Neutrophil (primary cell): ENCODE measurements around the gene GRIK3.

ENCODE experiments used
- H3K27ac ChIP-seq: fragments of 200-600 bp; sonication (generic); 2 replicates; pipeline ENCODE4 v1.5.1; 2016; ENCODE audit warnings: mild to moderate bottlenecking, moderate library complexity
- H3K27me3 ChIP-seq: fragments of 200-600 bp; sonication (generic); 2 replicates; pipeline ENCODE4 v1.6.0; 2016; ENCODE audit warnings: mild to moderate bottlenecking
- H3K36me3 ChIP-seq: fragments of 200-600 bp; sonication (generic); 2 replicates; pipeline ENCODE4 v1.5.1; 2017
- H3K4me1 ChIP-seq, 2 experiments: fragments of 200-600 bp in 1 of 2; sonication (generic) in 1 of 2; 1 replicate in 1 of 2; 2 replicates in 1 of 2; pipeline versions ENCODE4 v1.5.1 to v1.6.1; 2013 to 2016; ENCODE audit warnings: low read depth in 1 of 2, low read length in 1 of 2, mild to moderate bottlenecking in 1 of 2, moderate library complexity in 1 of 2; ENCODE audit not compliant: control insufficient read depth in 1 of 2, insufficient read depth in 1 of 2
- H3K4me3 ChIP-seq, 2 experiments: fragments of 200-600 bp in 1 of 2; sonication (generic) in 1 of 2; 1 replicate in 1 of 2; 2 replicates in 1 of 2; pipeline ENCODE4 v1.5.1; 2013 to 2016; ENCODE audit warnings: low read depth in 1 of 2, low read length in 1 of 2, mild to moderate bottlenecking in 1 of 2, moderate library complexity in 1 of 2
- H3K9me3 ChIP-seq: fragments of 200-600 bp; sonication (generic); 2 replicates; pipeline ENCODE4 v1.5.1; 2016
- TF ChIP-seq, protein P1 (sequence below): fragments of 200-600 bp; sonication (generic); IDR thresholded peaks from 2 replicates; pipeline ENCODE4 v1.5.1; 2016; ENCODE audit warnings: antibody characterized with exemption

Gene GRIK3

DNA sequence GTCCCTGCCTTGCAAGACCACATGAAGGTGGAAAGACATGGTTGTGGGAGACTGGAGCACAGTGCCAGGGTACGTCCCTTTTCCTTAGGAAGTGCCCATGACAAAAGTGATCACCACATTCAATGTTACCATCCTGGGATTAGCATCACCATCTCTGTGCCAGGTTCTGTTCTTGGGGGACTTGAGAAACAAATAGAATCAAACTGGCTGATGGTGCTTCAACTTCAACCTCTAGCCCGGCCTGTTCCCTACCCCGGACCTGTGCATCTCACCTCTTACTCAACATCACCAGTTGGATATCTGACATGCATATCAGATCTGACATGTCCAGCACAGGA, 153.3 kb downstream of the GRIK3 start:
- H3K36me3 ChIP-seq: no peaks in the 10 kb centered on the region
- peaks cover 15% of the 10 kb centered on the region for H3K27me3 ChIP-seq
- no peak overlapping the region for H3K27ac ChIP-seq
- TF ChIP-seq, protein P1, sequence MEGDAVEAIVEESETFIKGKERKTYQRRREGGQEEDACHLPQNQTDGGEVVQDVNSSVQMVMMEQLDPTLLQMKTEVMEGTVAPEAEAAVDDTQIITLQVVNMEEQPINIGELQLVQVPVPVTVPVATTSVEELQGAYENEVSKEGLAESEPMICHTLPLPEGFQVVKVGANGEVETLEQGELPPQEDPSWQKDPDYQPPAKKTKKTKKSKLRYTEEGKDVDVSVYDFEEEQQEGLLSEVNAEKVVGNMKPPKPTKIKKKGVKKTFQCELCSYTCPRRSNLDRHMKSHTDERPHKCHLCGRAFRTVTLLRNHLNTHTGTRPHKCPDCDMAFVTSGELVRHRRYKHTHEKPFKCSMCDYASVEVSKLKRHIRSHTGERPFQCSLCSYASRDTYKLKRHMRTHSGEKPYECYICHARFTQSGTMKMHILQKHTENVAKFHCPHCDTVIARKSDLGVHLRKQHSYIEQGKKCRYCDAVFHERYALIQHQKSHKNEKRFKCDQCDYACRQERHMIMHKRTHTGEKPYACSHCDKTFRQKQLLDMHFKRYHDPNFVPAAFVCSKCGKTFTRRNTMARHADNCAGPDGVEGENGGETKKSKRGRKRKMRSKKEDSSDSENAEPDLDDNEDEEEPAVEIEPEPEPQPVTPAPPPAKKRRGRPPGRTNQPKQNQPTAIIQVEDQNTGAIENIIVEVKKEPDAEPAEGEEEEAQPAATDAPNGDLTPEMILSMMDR: no peak
- no peaks in the 10 kb centered on the region for H3K4me1 ChIP-seq
- no peak overlapping the region for H3K4me3 ChIP-seq
- no peaks in the 10 kb centered on the region for H3K9me3 ChIP-seq

DNA sequence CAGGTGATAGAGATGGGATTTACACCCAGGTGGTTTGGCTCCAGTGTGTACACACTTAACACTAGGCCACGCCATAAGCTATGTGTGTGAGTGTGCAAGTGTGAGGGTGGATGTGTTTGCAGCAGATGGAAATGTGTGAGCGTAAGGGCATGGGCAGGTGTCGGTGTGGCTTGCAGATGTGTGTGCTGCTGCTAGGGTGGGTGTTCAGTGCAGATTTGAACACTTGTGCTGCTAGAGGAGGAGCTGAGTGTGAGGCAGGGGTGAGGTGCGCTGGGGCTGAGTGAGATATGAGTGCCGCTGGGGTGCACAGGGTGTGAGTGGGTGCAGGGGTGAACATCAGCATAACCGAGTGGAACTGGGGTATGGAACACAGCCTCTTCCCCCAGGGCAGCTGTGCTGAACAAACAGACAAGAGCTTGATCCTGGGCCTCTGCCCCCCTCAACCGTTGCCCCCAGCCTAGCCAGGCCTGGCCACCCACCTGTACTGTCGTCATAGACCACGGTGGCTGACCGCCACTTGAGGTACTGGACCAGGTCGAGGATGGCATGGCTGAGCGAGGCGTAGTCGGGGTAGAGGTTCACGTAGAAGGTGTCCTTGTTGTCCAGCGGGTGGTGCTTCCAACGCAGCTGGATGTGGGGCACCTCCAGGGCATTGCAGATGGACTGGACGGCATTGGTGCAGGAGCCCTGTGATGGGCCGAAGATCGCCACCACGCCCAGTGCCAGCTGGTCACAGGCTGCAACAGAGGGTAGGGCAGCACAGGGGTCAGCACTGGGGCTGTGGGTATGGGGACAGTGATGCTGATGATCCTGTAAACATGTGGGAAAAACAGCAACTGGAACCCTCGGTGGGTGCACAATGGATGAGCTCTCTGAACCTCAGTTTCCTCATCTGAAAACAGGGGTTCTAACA, 153.9 kb downstream of the GRIK3 start:
- Histone ChIP-seq H3K36me3 (no peaks in the 10 kb centered on the region), H3K4me3 (no peak overlapping the region), H3K27me3 (peaks cover 15% of the 10 kb centered on the region), H3K9me3 (no peaks in the 10 kb centered on the region), H3K4me1 (no peaks in the 10 kb centered on the region), H3K27ac (no peak overlapping the region)
- TF ChIP-seq, protein P1: no peak

DNA sequence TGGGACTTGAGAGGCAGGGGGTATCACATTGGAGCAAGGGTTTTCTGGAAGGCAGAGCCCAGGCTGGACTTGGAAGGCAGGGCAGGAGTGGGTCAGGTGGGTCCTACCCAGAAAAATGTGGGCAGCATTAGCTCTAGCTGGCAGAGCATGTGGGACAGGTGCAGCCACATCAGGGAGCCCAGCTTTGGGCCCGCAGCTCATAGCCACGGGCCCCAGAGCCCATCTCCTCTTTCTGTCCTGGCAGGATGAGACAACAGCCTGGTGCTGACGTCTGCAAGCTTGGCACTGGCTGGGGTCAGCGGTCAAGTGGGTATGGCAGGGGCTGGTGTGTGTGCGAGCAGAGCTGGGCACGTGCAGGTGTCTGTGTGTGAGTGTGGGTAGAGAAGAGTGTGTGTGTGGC, 154.7 kb downstream of the GRIK3 start:
- Histone ChIP-seq H3K9me3 (no peaks in the 10 kb centered on the region), H3K27ac (no peak overlapping the region), H3K4me3 (no peak overlapping the region), H3K27me3 (peaks cover 15% of the 10 kb centered on the region), H3K36me3 (no peaks in the 10 kb centered on the region), H3K4me1 (no peaks in the 10 kb centered on the region)
- TF ChIP-seq, protein P1: no peak

DNA sequence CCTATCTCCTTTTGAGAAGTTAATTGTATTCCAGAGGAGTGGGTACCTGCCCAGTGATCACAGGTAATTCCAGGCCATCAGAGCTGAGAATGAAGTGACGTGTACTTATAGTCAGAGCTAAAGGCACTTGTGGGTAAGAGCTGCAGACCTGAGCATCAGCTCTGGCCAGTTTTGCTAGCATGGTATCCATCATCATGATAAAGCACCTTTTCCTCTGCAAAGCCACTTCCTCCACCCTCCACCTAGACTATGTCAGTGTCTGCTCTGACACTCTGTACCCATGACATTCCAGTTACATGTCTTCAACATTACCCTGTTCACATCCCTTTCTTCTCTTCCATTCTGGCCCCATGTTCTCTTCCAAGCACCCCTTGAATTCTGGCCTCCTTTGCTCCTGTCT, 157.3 kb downstream of the GRIK3 start:
- Histone ChIP-seq H3K27ac (no peak overlapping the region), H3K27me3 (peaks cover 15% of the 10 kb centered on the region), H3K9me3 (no peaks in the 10 kb centered on the region), H3K4me3 (no peak overlapping the region), H3K4me1 (no peaks in the 10 kb centered on the region), H3K36me3 (no peaks in the 10 kb centered on the region)
- TF ChIP-seq, protein P1: no peak

DNA sequence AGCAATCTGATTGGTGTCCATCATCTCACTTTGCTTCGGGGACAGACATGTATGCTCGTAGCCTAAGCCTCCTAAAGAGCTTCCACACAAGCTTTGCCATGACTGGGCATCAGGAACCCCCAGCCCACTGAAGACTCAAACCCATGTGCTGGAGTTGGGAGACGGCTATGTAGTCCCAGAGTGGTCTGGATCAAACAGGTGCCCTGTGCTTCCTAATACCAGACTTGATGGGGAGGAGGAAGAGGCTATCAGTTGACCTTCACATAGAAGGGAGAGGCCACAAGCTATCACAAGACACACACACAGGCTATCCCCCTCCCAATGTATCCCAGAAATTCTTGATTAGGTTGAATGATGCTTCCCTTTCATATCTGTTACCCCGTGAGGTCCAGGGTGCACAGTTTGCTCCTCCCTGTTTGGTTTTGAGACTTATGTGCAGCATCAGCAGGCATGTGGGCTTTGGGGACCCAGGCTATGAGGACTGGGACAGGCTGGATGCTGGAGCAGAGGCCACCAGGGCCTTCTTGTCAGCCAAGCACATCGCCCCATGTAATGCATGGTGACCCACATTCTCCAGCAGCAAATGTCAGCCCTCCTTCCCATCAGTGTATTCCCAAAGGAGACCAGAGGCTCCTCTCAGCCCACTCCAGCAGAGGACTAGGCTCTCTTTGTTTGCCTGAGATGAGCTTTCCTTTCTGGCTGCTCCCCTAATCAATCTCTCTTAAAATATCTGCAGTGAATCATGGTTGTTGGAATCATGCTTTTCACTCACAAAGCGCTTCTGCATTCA, 159.8 kb downstream of the GRIK3 start:
- H3K27me3 ChIP-seq: peaks cover 15% of the 10 kb centered on the region
- no peak overlapping the region for H3K27ac ChIP-seq
- no peaks in the 10 kb centered on the region for H3K36me3 ChIP-seq
- H3K9me3 ChIP-seq: no peaks in the 10 kb centered on the region
- no peak overlapping the region for H3K4me3 ChIP-seq
- H3K4me1 ChIP-seq: no peaks in the 10 kb centered on the region
- TF ChIP-seq, protein P1: no peak
